Epithelial cell of proximal tubule (primary cell): Measurements from ENCODE around the gene STOML3. TPM values are rescaled to one million over a fixed set of nuclear protein-coding genes. Genes with fewer than 3 reads are reported as not detected.

Experiments used
- DNase-seq: peaks from one replicate; pipeline ENCODE4 v3.0.0-alpha.2; 2011; ENCODE audit warnings: low read depth
- H3K4me3 ChIP-seq: 2 replicates; pipeline ENCODE4 v1.5.1; 2011; ENCODE audit warnings: low read depth, mild to moderate bottlenecking, low read length
- total RNA-seq: library from RNA; depleted of rRNA; stranded (reverse); fragments of >200 nt; gene quantifications from 2 replicates; pipeline ENCODE4 v1.2.3, GENCODE V29; 2015
- TF ChIP-seq, protein P1 (sequence below): conservative IDR thresholded peaks from 2 replicates; pipeline ENCODE4 v1.5.1; 2012; ENCODE audit warnings: low read depth, mild to moderate bottlenecking, low read length

Gene STOML3
- total RNA-seq, 1 donor from 2014 or later = not detected

DNA sequence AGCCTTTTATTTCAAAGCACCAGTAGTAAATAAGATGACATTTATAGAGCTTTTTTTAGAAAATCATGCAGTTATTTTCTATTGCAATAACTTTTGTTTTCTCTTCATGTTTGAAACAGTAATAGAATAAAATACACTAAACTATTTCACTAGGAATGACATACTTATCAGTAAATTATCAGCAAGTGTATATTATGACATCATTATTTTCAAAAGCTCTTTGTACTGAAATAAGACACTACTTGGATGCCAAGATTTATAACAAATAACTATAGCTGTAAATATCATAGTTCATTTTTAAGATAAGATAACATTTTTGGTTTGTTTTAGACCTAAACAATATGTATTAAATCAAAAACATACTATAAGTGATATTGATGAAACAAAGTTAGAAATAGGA lies 56.8 kb downstream of the STOML3 start:
- H3K4me3 ChIP-seq = no peak overlapping the region
- DNase-seq = no peak
- TF ChIP-seq, protein P1, sequence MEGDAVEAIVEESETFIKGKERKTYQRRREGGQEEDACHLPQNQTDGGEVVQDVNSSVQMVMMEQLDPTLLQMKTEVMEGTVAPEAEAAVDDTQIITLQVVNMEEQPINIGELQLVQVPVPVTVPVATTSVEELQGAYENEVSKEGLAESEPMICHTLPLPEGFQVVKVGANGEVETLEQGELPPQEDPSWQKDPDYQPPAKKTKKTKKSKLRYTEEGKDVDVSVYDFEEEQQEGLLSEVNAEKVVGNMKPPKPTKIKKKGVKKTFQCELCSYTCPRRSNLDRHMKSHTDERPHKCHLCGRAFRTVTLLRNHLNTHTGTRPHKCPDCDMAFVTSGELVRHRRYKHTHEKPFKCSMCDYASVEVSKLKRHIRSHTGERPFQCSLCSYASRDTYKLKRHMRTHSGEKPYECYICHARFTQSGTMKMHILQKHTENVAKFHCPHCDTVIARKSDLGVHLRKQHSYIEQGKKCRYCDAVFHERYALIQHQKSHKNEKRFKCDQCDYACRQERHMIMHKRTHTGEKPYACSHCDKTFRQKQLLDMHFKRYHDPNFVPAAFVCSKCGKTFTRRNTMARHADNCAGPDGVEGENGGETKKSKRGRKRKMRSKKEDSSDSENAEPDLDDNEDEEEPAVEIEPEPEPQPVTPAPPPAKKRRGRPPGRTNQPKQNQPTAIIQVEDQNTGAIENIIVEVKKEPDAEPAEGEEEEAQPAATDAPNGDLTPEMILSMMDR = no peak

DNA sequence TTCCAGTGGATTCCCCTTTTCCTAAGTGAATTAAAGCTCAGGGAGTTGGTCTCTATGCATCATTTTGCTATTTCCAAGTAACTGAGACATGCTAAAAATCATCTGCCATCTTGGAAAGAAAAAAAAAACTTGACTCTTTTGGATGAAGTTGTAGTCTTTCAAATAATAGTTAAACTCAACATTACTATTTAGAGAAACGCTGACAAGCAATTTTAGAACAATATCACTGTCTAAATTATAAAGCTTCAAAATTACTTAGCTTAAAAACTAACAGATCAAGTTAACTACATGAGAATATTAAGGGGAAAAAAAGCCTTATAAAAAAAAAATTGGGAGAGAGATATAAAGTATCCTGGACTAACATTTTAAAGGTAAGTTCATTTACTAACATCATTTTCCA lies 68.5 kb downstream of the STOML3 start:
- no peak for DNase-seq
- H3K4me3 ChIP-seq = no peak overlapping the region
- TF ChIP-seq, protein P1 = no peak

DNA sequence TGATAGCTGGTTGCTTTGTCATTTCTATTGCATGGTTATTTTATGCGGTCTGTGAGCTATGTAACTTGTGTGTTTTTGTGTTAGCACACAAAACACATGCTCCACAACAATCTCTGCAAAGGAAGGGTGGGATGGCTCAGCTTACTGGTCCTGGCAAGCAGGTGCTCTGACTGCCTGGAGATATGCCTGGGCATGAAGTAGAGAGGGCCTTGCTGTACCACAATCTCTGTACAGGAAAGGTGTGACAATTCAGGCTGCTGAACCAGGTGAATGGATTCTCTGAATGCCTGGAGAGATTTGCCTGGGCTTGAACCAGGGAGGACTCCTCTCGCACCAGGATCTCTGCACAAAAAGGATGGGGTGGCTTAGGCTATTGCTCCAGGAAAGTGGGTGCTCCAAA lies 69.5 kb downstream of the STOML3 start:
- no peak for DNase-seq
- TF ChIP-seq, protein P1 = no peak
- H3K4me3 ChIP-seq = no peak overlapping the region

Other genes starting within 250 kb of the STOML3 start
- 13.5 and 24.6 TPM in 2 replicates for gene PROSER1, start 47.3 kb upstream of the STOML3 start, total RNA-seq
- 6.6 and 7.9 TPM in 2 replicates for gene NHLRC3, start 47.6 kb upstream of the STOML3 start, total RNA-seq